HepG2 (cell line): ENCODE measurements around the gene FIS1.

Experiments used
- TEAD3 ChIP-seq: optimal IDR thresholded peaks from 2 replicates; pipeline ENCODE3; 2016; ENCODE audit warnings: borderline replicate concordance
- ZNF274 ChIP-seq: sonication (generic); formaldehyde crosslinking; IDR thresholded peaks from 2 replicates; pipeline ENCODE4 v1.5.1; 2020; ENCODE audit warnings: mild to moderate bottlenecking, missing genetic modification reagents

DNA sequence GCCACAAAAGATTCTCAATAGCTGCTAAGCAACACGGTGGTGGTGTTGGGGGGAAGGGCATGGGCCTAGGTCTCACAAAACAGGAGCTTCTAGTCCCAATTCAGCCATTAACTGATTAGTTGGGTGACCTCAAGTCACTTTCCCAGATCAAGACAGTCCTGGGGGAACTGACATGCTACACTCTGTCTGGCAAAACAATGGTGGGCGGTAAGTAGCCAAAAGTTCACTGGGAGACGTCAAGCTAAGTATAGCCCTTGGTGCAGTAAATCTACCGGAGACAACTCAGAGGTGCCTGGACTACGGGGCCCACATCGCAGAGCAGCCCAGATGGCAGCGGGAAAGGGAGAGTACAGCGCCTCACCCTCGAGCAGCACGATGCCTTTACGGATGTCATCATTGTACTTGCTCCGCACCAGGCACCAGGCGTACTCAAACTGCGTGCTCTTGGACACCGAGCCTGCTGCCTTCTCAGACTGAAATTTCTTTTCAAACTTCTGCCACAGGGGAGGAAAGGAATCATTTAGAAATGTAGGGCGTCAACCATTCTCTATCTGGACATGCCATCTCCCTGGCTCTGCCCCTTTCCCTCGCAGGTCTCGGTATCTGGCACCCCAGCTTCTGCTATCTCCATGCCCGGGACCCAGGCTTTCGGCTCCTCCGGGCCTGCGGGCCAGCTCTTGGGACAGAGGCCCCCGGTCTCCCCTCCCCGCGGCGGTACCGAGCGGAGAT lies 1.1 kb downstream of the FIS1 start:
- TF ChIP-seq ZNF274 (CRISPR knock-in tag) (no peak), TEAD3 (no peak)
